Ectodermal cell (in vitro differentiated cells): ENCODE data around the gene TEX52.
"Not testable (repeated sequence)": the region's sequence is repeated elsewhere in the genome, so short reads cannot be mapped to it uniquely, and the experiment has no call there.

Experiments used
- H3K27ac ChIP-seq: 2 replicates; pipeline ENCODE4 v1.7.0; 2013; ENCODE audit warnings: mild to moderate bottlenecking, low read depth, low read length; ENCODE audit not compliant: insufficient read depth, poor library complexity, severe bottlenecking
- H3K27me3 ChIP-seq: 2 replicates; pipeline ENCODE4 v1.7.0; 2013; ENCODE audit warnings: mild to moderate bottlenecking, low read length; ENCODE audit not compliant: insufficient read depth, control insufficient read depth, poor library complexity, severe bottlenecking
- H3K36me3 ChIP-seq: one replicate; pipeline ENCODE4 v1.7.0; 2013; ENCODE audit warnings: low read length; ENCODE audit not compliant: control insufficient read depth, insufficient read depth
- H3K4me1 ChIP-seq: one replicate; pipeline ENCODE4 v1.7.0; 2013; ENCODE audit warnings: low read length; ENCODE audit not compliant: control insufficient read depth, insufficient read depth
- H3K4me3 ChIP-seq: 2 replicates; pipeline ENCODE4 v1.7.0; 2013; ENCODE audit warnings: low read depth, low read length, control low read depth; ENCODE audit not compliant: insufficient read depth
- H3K9me3 ChIP-seq: 2 replicates; pipeline ENCODE4 v1.7.0; 2013; ENCODE audit warnings: mild to moderate bottlenecking, low read length, moderate library complexity; ENCODE audit not compliant: control insufficient read depth
- WGBS, 2 experiments: methylation state at CpG; one replicate each; pipeline ENCODE4 v1.1.7; 2013; ENCODE audit warnings: missing lambda C conversion rate in 2 of 2; 5-methylcytosine and 5-hydroxymethylcytosine counted together

TEX52 gene

DNA sequence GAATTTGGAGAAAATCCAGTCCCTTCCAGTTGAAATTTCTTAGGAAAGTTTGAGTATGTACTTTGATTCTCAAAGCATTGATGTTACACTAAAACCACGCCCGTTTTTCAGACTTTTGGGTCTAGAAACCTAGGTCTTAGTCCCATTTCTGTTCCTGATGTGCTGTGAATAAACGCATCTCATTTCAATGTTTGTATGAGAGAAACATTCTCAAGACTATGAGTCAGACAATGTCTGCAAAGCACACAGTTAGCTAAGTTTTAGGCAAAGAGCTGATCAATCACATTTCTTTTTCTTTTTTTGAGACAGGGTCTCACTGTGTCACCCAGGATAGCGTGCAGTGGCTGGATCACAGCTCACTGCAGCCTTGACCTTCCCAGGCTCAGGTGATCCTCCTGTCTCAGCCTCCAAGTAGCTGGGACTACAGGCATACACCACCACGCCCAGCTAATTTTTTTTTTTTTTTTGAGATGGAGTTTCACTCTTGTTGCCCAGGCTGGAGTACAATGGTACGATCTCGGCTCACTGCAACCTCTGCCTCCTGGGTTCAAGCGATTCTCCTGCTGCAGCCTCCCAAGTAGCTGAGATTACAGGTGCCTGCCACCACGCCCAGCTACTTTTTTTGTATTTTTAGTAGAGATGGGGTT, 12.3 kb upstream of the TEX52 start:
- H3K9me3 ChIP-seq, H3K4me1 ChIP-seq, H3K27me3 ChIP-seq, H3K4me3 ChIP-seq, H3K27ac ChIP-seq: not testable (repeated sequence)
- 88% methylated on average over 9 of the region's 9 CpGs for WGBS, 2 experiments
- peaks cover 73% of the 10 kb centered on the region for H3K36me3 ChIP-seq

DNA sequence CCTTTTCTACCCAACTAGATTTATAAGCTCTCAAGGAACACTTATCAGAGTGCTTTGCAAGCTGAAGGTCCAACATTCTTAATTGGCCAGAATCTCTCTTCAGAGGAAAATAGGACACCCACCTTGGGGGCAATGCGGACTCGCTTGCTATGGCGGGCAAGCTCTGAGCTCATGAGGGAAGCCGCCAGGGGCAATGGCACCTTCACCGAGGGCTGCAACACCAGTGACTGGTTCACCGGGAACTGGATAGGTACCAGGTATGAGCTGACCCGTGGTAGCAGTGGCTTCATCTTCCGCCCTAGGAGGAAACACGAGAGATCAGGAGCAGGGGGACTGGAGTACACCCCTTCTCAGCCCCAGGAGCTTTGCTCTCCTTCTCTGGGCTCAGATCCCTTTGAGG, 7.4 kb upstream of the TEX52 start:
- H3K27me3 ChIP-seq: no peaks in the 10 kb centered on the region
- WGBS, 2 experiments: 95 to 98% methylated on average over 9 of the region's 9 CpGs
- no peak overlapping the region for H3K4me3 ChIP-seq
- H3K4me1 ChIP-seq: no peaks in the 10 kb centered on the region
- no peak overlapping the region for H3K27ac ChIP-seq
- no peaks in the 10 kb centered on the region for H3K9me3 ChIP-seq
- peaks cover 74% of the 10 kb centered on the region for H3K36me3 ChIP-seq

DNA sequence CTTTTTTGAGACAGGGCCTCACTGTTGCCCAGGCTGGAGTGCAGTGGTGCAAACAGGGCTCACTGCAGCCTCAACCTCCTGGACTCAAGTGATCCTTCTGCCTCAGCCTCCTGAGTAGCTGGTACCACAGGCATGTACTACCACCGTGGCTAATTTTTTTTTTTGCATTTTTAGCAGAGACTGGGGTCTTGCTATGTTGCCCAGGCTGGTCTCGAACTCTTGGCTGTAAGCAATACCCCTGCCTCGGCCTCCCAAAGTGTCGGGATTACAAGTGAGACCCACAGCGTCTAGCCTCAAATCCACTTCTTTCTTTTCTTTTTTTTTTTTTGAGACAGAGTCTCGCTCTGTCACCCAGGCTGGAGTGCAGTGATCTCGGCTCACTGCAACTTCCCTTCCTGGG, 6.6 kb upstream of the TEX52 start:
- H3K4me3 ChIP-seq, H3K9me3 ChIP-seq, H3K4me1 ChIP-seq, H3K27me3 ChIP-seq, H3K27ac ChIP-seq: not testable (repeated sequence)
- peaks cover 74% of the 10 kb centered on the region for H3K36me3 ChIP-seq
- 92 to 95% methylated on average over 7 of the region's 7 CpGs for WGBS, 2 experiments

DNA sequence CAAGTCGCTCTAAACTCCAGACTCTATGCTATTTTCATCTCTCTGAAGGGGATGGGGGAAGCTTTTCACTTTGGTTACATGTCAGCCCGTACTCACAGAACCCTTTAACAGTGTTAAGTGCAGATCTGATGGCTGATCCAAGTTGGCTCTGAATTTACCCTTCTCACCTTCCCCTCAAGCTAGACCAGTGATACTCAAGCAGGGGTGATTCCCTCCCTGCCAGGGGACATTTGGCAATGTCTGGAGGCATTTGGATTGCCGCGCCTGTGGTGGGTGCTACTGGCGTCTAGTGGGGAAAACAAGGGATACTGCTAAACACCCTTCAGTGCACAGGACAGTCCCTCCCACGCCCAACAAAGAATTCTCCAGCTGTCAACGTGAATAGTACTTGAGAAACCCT, 6.0 kb upstream of the TEX52 start:
- 93 to 94% methylated on average over 7 of the region's 7 CpGs for WGBS, 2 experiments
- H3K9me3 ChIP-seq: no peaks in the 10 kb centered on the region
- H3K4me3 ChIP-seq: no peak overlapping the region
- no peak overlapping the region for H3K27ac ChIP-seq
- H3K4me1 ChIP-seq: peaks cover 12% of the 10 kb centered on the region
- H3K36me3 ChIP-seq: peaks cover 70% of the 10 kb centered on the region
- H3K27me3 ChIP-seq: no peaks in the 10 kb centered on the region

DNA sequence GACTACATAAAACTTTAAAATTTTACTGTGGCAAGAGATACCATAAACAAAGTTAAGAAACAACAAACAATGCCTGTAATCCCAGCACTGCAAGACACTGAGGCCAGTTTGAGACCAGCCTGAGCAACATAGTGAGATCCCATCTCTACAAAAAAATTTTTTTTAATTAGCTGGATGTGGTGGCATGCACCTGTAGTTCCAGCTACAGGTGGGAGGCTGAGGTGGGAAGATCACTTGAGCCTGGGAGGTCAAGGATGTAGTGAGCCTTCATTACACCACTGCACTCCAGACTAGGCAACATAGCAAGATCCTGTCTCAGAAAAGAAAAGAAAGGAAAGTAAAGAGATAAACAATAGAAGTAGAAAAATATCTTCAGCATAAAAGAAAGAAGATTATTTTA, 3.3 kb upstream of the TEX52 start:
- H3K4me1 ChIP-seq: peaks cover 19% of the 10 kb centered on the region
- no peaks in the 10 kb centered on the region for H3K9me3 ChIP-seq
- H3K27me3 ChIP-seq: no peaks in the 10 kb centered on the region
- no peak overlapping the region for H3K27ac ChIP-seq
- H3K4me3 ChIP-seq: no peak overlapping the region
- H3K36me3 ChIP-seq: peaks cover 50% of the 10 kb centered on the region

DNA sequence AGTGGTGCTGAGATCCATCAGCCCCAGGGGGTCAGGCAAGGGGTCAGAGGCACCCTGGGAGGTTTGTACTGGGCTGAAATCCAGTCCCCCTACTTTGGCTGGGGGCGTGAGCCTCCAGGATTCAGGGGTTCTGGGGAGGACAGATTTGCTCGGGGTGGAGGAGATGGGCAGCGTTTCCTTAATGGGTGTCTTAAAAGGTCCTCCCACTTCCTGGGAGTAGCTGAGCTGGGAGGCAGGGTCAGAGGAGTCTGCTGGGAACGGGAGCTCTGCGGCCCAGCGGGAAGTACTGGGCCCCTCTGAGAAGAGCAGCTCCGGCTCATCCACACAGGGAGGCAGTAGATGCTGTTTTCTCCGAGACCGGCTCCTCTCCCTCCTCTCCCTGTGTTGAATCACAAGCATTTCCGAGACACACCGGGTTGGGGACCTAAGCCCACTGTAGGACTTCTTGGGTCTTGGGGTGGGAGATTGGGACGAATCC, 2.1 kb upstream of the TEX52 start:
- peaks cover 19% of the 10 kb centered on the region for H3K4me1 ChIP-seq
- 87 to 88% methylated on average over 12 of the region's 12 CpGs for WGBS, 2 experiments
- no peaks in the 10 kb centered on the region for H3K27me3 ChIP-seq
- H3K4me3 ChIP-seq: no peak overlapping the region
- H3K27ac ChIP-seq: no peak overlapping the region
- H3K36me3 ChIP-seq: peaks cover 38% of the 10 kb centered on the region
- H3K9me3 ChIP-seq: no peaks in the 10 kb centered on the region

DNA sequence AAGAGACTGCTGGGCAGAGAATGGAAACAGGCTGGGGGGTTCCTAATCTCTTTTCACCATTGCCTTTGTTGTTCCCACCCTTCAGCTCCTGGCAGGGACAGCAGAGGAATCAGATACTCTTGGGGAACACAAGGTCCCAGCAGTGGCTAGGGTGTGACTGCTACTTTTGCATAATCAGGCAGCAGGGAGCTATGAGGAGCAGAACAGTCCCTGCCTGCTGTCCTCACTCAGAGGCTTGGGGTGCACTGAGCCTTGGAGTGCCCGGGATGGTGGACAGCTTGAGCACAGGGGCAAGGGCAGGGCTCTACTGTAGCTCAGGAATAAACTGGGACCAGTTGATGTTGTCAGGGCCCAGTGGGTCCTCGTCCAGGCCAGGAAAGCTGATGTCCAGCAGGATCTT, 1.5 kb upstream of the TEX52 start:
- H3K27ac ChIP-seq: no peak overlapping the region
- peaks cover 33% of the 10 kb centered on the region for H3K36me3 ChIP-seq
- no peak overlapping the region for H3K4me3 ChIP-seq
- 87 to 88% methylated on average over 2 of the region's 2 CpGs for WGBS, 2 experiments
- H3K4me1 ChIP-seq: peaks cover 19% of the 10 kb centered on the region
- no peaks in the 10 kb centered on the region for H3K9me3 ChIP-seq
- no peaks in the 10 kb centered on the region for H3K27me3 ChIP-seq

DNA sequence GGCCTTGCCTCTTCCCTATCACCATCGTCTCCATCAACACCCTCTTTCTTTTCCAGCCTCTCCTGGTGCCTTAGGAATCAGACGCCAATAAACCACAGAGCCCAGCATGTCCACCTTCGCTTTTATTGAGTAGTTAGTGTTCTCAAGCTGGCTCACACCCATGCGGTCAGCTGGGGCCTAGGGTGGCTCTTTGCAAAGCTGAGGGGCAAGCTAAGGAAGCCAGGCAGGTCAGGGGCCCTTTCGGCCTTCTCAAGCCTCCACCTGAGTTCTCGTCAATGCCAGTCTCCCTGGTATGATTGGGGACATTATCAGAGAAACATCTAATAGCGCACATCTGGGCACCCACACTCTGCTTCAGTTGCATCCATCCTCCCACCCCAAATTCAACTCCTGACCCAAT, 737 bp upstream of the TEX52 start:
- H3K9me3 ChIP-seq: no peaks in the 10 kb centered on the region

DNA sequence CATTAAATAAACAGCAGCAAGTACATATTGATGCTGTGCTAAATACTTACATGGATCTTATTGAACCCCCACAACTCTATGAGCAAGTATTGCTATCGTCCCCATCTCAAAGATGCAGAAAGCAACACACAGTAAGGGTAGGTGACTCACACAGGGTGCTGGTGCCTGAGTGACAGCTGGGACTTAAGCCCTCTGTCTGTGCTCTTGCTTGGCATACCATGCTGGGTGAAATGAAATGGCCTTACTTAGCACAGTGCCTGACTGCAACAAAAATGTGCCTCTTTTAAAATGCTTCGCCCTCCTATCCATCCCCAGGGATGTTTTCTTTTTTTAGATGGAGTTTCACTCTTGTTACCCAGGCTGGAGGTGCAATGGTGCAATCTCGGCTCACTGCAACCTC, 788 bp downstream of the TEX52 start:
- no peaks in the 10 kb centered on the region for H3K27me3 ChIP-seq
- H3K27ac ChIP-seq: no peak overlapping the region
- no peaks in the 10 kb centered on the region for H3K9me3 ChIP-seq
- peaks cover 19% of the 10 kb centered on the region for H3K4me1 ChIP-seq
- peaks cover 20% of the 10 kb centered on the region for H3K36me3 ChIP-seq
- 85 to 92% methylated on average over 3 of the region's 3 CpGs for WGBS, 2 experiments
- H3K4me3 ChIP-seq: no peak overlapping the region

More for the DNA sequence above, 737 bp upstream of the TEX52 start:
- Histone ChIP-seq H3K36me3 (peaks cover 26% of the 10 kb centered on the region), H3K27me3 (no peaks in the 10 kb centered on the region), H3K4me1 (peaks cover 19% of the 10 kb centered on the region), H3K27ac (no peak overlapping the region), H3K4me3 (no peak overlapping the region)
- 92 to 95% methylated on average over 7 of the region's 7 CpGs for WGBS, 2 experiments

DNA sequence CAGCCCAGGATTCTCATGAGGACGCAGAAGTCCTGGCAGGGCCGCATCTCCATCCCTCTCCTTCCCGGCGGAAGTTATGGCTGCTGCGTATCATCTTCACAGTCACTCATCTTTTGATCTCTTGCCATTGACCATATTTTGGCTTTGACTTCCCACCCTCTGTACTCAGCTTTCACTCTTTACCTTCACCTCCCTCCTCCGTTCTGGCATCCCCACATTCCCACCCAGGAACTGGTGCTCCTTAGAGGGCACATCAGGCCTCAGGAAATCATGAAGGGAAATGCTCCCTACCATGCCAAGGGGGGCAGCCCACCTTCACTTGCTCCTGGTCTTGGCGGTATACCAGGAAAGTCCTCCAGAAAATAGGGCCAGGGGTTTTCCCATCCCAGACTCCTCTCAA, 1.3 kb downstream of the TEX52 start:
- no peaks in the 10 kb centered on the region for H3K27me3 ChIP-seq
- no peak overlapping the region for H3K4me3 ChIP-seq
- H3K27ac ChIP-seq: no peak overlapping the region
- 91 to 93% methylated on average over 7 of the region's 7 CpGs for WGBS, 2 experiments
- no peaks in the 10 kb centered on the region for H3K9me3 ChIP-seq
- H3K4me1 ChIP-seq: peaks cover 19% of the 10 kb centered on the region
- peaks cover 16% of the 10 kb centered on the region for H3K36me3 ChIP-seq
